Bone marrow (tissue), 2 donors: ENCODE measurements around the gene DNAJC12.
"Not testable (repeated sequence)": the region's sequence is repeated elsewhere in the genome, so short reads cannot be mapped to it uniquely, and the experiment has no call there.

Experiments
- DNase-seq, 2 donors: peaks; one replicate each; lab custom pipeline; 2025; lab: John Stamatoyannopoulos, UW

The DNAJC12 gene

DNA sequence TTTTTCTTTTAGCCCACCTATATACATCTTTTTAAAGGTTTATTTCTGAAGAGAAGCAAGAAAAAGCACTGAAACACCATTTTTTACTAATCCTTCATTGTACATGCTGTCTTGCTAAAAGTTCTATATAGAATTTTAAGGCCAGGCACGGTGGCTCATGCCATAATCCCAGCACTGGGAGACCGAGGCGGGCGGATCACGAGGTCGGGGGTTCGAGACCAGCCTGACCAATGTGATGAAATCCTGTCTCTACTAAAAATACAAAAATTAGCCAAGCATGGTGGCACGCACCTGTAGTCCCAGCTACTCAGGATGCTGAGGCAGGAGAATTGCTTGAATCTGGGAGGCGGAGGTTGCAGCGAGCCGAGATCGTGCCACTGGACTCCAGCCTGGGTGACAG is 1.5 kb upstream of the DNAJC12 start:
- DNase-seq, result not testable (repeated sequence)

GRCh38 chr10:67836972-67837371 is 1.0 kb downstream of the DNAJC12 start:
- no peak for DNase-seq

DNA sequence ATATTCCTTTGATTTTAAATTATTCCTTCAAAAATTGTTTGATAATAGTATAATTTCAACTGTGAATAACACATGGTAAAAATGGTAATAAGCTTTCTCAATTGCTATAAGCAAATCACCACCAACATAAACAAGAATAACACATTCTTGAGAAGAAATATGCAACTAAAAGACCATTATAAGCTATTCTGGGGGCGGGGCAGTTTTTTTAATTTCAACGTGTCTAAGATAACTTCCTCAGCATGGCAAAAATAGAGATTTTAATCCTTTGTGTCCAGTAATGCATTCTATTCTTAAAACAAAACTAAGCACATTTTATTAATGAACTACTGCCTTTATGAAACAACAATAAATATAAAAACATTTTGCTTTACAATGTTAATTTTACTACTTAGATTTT is 1.5 kb downstream of the DNAJC12 start:
- no peak for DNase-seq

DNA sequence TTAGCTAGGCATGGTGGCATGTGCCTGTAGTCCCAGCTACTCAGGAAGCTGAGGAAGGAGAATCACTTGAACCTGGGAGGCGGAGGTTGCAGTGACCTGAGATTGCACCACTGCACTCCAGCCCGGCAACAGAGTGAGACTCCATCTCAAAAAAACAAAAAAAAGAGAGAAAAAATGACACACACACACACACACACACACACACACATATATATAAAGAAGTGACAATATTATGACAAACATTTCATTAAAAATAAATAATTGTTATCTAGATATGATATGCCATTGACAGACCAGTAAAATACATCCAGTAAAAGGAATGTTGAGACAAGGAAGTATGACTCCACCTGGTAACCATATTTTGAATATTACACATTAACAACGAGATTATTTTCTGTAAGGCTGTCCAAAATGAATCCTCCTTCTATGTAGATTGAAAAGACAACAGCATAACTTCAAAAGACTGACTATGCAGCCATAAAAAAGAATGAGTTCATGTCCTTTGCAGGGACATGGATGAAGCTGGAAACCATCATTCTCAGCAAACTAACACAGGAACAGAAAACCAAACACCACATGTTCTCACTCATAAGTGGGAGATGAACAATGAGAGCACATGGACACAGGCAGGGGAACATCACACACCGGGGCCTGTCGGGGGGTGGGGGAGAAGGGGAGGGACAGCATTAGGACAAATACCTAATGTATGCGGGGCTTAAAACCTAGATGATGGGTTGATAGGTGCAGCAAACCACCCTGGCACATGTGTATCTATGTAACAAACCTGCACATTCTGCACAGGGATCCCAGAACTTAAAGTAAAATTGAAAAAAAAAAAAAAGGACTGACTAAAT is 2.2 kb downstream of the DNAJC12 start:
- DNase-seq, result not testable (repeated sequence)

DNA sequence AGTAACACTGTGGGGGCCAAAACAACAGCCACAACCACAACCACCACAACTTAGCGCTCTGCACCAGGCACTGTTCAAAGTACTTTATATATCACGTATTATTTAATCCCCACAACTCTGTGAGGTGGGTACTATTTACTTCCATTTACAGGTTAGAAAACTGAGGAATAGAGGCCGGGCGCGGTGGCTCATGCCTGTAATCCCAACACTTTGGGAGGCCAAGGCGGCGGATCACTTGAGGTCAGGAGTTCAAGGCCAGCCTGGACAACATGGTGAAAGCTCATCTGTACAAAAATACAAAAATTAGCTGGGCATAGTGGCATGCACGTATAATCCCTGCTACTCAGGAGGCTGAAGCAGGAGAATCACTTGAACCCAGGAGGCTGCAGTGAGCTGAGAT is 3.6 kb downstream of the DNAJC12 start:
- DNase-seq, result no peak

- no peak for DNase-seq
Measured at GRCh38 chr10:67827811-67828210, 10.2 kb downstream of the DNAJC12 start.

GRCh38 chr10:67819768-67820204 is 18.2 kb downstream of the DNAJC12 start:
- DNase-seq, result no peak

DNA sequence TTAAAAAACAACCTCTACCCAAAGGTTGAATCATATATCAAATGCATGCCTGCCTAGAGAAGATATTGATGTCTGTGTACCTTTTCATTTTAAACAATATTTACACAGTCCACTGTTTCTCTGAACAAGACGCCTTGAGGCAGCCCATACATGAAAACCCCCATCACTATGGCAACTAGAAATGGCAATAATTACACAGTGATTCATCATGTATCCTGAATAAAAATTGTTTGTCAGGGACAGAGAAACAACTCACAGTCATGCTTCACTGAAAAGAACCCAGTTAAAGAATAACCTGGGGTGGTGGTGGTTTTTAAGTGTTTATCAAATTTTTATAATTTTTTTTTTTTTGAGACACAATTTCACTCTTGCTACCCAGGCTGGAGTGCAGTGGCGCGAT is 19.7 kb downstream of the DNAJC12 start:
- no peak for DNase-seq

DNA sequence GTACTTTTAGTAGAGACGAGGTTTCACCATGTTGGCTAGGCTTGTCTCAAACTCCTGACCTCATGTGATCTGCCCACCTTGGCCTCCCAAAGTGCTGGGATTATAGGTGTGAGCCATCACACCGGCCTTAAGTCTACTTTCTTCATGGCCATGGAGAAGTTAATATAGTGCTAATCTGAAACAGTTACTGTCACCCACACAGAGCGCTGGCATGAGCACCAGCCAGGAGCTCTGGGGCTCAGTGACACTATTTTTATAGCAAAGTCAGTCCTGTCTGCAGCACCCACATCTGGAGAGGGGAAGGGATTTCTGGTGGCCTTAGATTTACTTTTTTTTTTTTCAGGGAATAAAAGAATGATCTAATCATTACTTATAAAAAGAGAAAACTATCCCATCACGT is 21.3 kb downstream of the DNAJC12 start:
- no peak for DNase-seq

GRCh38 chr10:67815571-67816059 is 22.4 kb downstream of the DNAJC12 start:
- DNase-seq, result no peak

GRCh38 chr10:67812007-67812406 is 26.0 kb downstream of the DNAJC12 start:
- no peak for DNase-seq

DNA sequence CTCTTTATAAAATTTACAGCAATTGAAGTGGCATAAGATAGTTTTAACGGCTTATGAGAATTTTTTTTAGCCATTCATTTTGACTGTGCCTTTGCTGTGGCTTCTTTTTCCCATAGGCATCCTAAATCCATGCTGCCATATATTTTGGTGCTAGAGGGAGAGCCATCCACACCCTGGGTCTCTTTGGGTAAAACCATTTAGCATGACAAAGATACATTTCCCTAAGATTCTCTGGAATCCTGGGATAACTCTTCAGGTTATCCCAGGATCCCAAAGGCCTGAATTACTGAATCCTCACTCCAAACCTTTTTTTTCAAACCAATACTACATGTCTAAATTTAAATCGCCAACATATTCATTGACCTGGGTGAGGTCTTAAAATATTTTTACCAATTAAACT is 28.9 kb downstream of the DNAJC12 start:
- no peak for DNase-seq

DNA sequence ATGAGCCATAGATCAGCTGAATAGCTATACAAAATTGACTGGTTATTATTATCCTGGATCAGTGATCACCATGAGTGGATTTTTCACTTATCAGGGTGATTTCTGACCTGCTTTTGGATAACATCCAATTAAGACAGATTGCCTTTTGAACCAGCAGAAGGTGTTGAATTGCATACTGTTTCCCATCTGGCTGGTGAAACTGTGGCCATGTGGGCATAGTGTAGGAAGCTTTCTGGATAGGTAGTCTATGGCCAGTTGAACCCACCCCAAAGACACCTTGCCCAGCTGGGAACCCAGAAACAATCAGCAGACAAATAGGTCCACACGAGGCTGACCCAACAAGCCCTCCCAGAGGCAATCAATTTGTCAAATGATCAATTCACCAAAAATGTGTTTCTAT is 29.3 kb downstream of the DNAJC12 start:
- DNase-seq, result no peak

DNA sequence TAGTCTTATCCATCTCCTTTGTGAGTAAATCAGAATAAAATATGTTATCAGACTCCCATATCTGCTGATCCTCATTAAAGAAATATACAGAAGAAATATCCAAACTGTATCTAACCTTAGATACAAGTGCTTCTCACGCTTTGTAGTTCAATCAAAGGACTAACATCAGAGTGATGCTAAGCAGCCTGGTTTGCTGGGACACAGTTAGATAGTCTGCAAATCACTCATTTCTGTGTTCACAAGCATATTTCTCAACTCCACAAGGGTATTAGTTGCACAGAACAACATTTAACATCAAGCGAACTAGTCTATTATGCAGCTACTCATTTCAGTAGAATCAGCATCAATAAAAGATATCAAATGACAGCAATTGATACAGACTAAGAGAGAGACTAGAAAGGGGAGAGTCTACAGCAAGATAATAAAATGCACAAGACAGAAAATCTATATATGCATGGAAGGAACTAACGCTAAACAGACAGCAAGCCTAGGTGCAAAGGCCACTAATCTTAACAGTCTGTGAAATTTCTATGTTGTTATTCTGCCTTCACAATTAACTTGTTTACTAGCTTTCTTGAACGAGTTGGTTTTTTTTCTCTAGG is 30.0 kb downstream of the DNAJC12 start:
- DNase-seq, result no peak

DNA sequence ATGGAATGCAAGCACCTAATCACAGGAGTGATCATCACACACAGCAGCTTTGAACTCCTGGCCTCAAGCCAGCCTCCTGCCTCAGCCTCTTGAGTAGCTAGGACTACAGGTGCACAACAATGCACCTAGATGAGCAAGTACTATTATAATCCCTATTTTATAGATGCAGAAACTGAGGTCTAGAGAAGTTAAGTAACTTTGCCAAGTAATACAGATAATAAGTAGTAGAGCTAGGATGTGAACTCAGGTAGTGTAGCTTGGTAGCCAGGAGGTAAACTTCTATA is 33.7 kb downstream of the DNAJC12 start:
- no peak for DNase-seq

DNA sequence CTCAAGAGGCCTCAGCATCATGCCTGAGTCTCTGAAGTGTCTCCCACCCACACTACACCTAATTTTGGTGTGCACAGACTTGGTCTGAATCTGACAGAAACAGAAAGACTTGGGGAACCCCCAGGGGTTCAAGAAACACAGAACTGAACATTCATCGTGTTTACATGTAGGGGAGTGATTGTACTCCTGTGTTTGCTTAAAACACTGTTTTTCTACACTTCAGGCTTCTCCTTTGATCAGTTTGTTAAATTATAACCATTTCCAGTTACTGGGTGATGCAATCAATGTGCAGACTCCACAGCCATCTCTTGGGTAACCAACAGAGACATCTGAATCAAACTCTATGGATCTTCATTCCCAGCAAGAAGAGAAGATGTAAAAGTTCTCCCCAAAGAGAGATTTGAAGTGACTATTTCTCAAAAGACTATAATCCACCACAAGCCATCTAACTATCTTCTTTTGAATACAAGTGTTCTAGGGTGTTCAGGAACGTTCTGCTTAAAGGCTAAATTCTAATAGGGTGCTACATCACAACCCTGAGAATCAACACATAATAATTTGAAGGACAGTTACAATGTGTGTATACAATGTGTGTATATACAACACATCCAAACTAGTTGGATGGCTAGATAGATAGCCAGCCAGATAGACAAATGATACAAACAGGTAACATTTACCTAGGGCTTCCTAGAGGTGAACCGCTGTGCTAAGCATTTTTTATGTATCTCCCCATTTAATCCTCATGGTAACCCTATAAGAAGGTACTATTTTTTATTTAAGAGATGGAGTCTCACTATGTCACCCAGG is 34.2 kb downstream of the DNAJC12 start:
- no peak for DNase-seq

DNA sequence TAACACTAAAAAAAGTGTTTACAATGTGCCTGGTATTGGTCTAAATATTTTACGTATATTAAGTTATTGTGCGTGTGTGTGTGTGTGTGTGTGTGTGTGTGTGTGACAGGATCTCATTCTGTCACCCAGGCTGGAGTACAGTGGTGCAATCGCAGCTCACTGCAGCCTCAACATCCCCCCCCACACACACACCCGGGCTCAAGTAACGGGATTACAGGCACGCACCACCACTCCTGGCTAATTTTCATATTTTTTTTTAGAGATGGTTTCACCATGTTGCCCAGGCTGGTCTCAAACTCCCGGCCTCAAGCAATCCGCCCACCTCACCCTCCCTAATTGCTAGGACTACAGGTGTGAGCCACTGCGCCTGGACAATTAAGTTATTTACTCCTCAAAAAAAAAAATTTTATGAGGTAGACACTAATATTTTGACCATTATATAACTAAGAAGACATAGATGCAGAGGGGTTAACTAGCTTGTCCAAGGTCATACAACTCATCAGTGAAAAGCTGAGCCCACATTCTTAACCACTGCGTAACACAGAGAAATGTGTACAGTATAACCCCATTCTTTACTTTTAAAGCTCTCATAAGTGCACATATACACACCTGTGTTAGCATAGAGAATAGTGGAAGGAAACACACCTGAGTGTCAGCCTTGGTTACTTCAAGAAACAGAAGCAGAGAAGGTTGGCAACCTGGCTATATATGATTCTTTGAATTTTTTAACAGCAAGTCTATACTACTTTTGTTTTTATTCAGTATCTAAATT is 35.0 kb downstream of the DNAJC12 start:
- no peak for DNase-seq

DNA sequence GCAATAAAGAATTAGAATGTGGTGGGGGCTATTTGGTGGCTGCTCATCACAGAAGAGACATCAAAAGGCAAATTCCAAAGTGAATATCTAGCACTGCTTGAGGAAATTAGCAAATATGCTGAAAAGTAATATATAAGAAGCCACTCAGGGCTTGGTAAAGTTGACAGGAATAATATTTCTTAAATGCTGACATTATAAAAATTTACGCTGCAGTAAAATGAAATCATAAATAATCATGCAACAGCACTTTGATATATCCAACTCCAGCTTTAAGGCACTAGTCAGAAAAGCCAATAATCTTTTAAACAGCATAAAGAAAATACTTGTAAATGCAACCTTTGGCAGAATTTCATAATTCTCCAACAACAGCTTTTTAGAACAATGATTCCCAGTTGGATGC is 36.9 kb downstream of the DNAJC12 start:
- DNase-seq, result no peak

DNA sequence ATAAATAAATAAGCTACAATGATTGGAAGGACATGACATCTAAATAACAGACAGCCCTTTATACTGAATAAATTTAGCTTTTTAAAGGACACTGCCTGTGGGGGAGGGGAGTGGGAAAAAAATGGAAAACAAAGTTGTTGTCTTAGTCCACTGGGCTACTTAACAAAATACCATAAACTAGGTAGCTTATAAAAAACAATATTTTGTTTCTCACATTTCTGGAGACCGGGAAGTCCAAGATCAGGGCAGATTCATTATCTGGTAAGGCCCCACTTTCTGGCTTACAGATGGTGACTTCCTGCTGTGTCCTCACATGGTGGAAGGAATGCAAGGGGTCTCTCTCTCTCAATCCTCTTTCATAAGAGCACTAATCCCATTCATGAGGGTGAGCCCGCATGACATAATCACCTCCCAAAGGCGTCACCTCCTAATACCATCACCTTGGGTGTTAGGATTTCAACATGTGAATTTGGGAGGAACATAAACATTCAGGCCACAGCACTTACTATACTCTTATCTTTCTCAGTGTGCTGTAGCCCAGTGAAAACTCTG is 43.0 kb downstream of the DNAJC12 start:
- no peak for DNase-seq

DNA sequence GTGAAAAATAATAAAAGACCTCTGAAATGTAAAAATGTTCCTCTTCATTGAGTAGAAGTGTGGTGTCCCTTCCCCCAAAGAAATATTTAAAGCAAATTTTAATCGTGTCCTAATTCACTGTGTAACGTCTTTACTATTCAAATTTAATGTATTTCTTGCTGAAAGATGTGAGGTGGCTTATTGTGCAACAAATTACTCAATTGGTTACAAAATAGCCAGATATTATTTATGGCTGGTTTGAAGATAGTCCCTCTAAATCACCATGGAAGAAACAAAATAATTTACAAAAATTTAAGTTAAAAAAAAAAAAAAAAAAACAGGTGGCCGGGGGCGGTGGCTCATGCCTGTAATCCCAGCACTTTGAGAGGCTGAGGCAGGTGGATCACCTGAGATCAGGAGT is 43.7 kb downstream of the DNAJC12 start:
- no peak for DNase-seq

GRCh38 chr10:67793313-67793712 is 44.7 kb downstream of the DNAJC12 start:
- no peak for DNase-seq

DNA sequence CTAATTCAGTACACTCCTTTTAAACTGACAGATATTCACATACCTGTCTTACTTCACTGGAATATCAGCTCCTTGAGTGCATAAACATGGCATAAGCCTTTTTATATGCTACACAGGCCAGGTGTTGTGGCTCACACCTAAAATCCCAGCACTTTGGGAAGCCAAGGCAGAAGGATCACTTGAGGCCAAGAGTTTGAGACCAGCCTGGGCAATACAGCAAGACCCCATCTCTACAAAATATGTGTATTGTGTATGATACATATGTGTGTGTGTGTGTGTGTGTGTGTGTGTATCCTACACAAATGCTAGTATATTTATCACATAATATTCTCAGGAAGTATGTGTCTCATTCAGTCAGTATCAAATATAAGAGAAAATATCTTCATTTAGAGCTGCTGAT is 45.3 kb downstream of the DNAJC12 start:
- no peak for DNase-seq
